HG03460 (cell line): ENCODE measurements around the gene COL4A2.

ENCODE experiments used
- ATAC-seq: cut with Tn5 transposase; IDR thresholded peaks from one replicate; pipeline ENCODE4 v1.9.1; 2021; ENCODE audit not compliant: unreplicated experiment

Gene COL4A2

DNA sequence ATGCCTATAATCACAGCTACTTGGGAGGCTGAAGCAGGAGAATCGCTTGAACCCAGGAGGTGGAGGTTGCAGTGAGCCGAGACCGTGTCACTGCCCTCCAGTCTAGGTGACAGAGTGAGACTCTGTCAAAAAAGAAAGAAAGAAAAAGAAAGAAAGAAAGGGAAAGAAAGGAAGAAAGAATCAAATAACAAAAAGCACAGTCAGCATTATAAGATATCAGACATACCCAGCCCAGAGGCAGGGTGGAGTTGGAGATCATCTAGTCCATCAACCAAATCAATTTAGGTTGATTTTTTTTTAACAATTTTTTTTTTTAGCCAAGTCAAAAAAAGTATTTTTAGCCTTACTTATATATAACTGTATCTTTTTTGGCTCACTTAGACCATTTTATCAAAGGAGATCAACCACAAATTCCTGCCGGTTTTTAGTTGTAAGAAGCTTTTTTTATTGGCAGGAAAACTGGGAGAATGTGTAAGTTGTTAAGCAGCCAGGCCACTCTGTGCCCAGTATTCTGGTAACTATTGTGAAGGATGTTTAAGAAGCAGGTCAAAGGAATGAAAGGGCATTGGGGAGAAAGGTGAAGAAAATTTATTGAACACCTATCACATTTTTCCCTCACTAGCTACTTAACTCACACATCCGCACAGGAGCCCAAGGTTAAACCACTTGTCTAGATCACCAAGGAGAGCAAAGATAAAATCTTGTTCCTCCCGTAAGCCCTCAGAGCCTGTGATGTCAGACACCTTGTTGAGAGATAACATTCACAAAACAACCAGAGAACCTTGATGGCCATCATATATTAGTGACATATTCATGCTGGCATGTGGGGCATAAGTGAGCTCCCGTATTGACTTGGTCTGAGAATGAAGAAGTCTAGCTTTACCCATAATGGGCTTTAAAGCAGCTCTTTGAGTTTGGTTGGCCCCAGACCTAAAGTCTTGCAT is 91.8 kb downstream of the COL4A2 start:
- ATAC-seq: no peak

DNA sequence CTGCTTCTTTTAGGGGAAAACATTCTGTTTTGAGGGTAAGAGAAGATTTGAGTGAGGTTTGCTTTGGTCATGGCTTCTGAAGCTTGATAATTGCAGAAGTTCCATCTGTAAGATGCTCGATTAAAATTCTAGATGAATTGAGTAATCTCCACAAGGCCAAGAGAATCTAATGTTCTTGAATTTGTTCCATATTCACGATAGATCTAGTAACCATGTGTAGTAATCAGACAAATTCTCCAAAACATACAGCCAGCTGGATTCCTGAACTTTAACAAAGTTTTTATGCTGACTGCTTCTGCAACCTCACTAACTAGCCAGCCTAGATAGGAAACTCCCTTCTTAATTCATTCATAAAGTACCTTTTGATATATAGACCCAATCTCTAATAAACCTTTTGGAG is 92.7 kb downstream of the COL4A2 start:
- ATAC-seq: no peak

DNA sequence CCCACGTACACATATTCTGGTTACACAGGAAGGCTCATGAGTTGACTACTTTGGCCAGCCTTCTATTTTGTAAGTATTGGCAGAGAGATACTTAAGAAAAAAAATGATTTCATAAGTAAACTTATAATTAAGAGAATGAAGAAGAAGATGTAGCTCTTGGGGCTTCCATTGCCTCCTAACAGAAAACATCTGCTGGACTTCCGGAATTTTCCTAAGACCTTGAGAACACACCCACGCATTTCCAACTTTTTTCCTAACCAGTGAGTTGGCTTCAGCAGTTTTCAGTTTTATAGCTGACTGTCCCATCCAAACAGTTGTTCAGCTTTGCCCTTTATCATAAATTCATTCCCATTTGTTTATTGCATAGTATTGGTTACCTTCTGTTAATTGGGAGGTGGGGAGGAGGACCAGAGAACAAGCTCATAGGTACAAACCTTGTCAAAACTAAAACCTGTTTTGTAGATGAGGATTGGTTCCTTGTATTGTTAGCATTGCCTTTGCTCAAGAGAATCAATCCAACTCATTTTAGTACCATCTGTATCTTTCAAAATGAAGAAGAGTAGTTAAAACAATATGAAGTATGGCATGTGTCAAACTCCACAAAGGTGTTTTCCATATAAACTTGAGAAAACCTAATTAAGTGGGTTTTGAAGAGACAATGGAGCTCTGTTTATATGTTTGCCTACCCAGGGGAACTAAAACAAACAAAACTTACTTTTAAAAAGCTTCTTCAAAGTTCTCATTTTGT is 93.9 kb downstream of the COL4A2 start:
- ATAC-seq: no peak

DNA sequence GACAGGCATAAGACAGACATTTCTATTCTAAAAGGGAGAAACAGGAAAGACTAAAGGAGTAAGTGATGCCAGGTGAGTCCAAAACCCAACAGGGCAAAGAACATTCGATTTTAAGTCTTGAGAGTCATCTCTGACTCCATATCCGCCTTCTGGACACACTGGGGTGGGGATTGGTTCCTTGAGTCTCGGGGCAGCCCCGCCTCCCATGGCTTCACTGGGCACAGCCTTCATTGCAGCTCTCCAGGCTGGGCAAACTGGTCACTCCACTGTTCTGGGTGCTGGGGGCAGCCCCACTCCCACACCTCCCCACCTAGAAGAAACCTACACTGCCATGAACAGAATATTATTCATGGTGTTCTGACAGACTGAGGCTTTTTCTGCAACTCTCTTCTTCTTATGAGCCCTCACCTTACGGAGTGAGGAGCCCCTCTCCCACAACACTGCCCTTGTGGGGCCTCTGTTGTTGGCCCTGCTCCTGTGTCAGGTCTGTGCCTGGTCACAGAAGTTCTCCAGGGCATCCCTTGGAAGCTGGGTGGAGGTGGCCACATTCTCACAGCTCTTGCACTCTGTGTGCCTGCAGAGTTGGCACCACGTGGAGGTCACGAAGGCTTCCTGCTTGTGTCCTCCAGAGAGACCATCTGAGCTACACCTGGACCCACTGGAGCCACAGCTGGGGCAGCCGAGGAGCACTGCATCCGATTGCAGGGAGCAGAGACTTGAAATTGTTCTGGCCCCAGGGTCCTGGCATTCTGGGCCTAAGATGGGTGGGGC is 95.4 kb downstream of the COL4A2 start:
- no peak for ATAC-seq

DNA sequence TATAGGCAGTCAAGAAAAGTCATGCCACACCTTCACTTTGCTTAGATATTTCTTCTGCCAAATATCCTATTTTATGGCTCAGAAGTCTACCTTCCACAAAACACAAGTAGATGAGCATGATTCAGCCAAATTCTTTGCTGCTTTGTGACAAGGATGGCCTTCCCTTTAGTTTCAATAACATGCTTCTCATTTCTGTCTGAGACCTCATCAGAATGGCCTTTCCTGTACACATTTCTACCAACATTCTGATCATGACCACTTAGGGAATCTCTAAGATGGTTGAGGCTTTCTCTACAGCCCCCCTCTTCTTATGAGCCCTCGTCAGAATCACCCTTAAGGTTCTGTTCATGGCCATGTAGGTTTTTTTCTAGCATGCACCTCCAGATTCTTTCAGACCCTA is 96.2 kb downstream of the COL4A2 start:
- ATAC-seq: no peak

DNA sequence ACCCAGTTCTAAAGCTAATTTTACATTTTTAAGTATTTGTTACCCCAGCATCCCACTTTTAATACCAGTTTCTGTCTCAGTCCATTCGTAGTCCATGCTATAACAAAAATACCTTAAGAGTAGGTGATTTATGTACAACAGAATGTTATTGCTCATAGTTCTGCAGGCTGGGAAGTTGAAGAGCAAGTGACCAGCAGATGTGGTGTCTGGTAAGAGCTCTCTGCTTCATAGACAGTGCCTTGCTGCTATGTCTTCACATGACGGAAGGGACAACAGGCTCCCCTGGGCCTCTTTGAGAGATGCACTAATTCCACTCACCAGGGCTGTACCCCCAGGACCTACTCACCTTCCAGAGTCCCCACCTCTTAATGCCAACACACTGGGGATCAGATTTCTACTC is 96.6 kb downstream of the COL4A2 start:
- no peak for ATAC-seq

DNA sequence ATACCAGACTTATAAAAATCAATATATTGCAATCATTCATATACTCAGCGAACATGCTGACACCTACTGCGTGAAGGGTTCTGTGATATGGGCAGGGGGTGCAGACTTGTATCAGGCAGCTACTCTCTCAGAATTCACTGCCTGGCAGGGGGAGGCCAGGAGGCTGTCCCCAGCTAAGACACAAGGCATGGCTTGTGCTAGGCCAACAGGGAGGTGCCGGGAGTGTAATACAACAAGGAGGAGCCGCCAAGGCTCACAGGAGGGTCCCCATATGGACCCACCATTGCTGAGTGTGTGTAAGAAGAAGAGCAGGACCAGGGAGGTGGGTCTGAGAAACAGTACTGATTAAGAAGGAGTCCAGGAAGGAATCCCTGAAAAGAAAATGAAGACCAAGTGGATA is 97.2 kb downstream of the COL4A2 start:
- no peak for ATAC-seq

DNA sequence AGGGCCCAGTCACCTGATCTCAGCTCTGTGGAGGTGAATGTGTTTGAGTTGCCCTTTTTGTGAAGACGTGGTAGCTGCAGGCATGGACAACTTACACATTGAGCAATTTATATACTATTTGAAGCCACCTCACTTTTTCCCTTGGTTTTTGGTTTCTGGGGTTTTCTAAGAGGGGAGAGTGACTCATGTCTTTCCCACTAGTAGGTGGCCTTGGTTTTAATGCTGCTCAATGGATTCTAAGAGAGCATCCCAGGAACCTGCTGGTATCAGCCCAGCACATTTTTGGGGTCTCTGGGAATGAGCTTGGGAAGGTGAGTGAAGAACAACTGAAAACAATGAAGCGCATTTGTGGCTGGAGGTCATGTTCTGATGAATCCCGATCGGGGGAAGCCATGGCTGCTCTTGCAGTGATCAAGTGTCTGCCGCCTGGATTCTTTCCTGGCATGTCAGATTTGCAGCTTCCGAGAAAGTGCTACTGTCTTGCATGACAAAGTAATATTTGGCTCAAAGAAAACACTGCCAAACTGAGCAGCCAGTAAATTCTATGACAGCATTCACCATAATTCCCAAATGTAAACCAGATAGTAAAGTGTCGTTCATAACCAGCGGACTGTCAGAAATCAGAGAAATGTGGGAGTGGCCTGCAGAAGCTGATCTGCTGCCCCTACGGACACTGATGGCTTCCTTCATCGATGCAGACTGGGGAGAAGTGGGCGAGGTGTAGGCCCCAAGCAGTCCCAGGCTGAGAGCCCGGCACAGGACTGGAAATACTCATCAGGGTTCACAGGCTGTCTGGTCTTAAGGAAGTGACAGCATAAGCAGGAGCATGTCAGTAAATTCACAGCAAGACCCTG is 98.7 kb downstream of the COL4A2 start:
- ATAC-seq: no peak

DNA sequence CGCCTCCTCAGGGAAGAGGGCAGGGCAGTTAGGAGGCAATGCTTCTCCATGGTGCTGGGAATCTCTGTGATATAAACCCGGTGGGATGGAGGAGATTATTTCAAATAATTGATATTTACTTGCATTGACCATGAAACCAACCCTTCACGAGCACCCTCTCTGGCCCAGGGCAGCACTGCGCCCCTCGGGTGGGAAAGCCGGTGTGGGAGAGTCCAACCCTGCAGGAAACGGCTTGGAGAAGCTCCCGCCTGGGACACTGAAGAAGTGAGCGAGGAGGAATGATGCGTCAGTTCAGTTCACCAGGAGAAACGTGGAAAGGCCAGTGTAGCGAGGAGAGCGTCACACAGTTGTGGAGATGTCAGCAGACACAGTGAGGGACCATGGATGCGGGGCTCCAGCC is 99.9 kb downstream of the COL4A2 start:
- ATAC-seq: no peak

DNA sequence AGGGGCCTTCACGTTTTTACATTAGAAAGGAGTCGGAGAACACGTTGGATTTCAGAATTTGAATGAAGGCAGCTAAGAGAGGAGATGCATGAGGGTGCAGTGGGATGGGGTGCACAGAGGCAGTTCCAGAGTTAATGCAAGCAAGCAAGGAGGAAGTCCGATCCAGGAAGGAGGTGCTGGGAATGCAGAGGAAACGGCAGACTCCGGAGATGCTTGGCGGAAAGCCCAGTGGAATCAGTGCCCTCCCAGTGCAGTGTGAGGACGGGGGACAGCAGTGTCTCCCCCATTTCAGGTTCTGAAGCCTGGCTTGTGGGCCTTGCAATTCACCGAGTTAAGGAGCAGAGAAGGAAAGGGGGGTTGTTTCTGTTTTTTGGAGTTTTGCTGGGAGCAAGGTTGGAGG is 100.4 kb downstream of the COL4A2 start:
- ATAC-seq: no peak

DNA sequence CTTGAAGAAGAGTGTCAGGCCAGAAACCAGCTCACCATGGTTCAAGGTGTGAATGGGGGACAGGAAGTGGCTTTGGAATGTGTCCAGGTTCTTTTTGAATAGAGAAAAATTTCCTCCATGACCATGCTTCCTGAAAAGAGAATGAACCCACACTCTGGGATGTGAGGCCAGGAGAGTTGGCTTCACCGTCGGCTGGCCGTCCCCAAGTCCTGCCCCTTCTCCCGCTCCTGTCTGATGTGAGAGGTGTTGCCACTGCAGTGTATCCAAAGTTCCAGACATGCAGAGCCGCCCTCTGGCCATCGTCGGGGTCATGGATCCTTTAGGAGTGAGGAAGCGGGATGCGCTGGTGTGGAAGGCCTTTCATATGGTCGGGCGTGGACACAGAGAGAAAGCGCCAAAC is 101.2 kb downstream of the COL4A2 start:
- no peak for ATAC-seq

DNA sequence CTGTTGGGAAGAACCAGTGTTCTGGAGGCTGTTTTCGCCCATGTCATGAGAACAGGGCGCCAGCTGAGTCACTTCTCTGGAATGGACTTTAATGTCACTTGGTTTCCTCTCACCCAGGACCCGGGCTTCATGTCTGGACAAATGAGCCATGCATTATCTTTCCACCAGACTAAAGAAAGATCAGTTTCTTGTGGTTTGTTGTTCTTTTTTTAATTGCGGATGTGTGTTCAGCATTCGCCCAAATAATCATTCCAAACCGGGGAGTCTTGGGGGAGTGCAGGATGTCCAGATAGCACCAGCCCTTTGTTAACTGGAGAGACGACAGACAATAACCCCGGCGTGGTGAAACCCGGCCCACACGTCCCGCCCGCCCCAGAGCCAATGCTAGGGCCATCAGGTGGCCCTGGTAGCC is 102.5 kb downstream of the COL4A2 start:
- ATAC-seq: no peak

DNA sequence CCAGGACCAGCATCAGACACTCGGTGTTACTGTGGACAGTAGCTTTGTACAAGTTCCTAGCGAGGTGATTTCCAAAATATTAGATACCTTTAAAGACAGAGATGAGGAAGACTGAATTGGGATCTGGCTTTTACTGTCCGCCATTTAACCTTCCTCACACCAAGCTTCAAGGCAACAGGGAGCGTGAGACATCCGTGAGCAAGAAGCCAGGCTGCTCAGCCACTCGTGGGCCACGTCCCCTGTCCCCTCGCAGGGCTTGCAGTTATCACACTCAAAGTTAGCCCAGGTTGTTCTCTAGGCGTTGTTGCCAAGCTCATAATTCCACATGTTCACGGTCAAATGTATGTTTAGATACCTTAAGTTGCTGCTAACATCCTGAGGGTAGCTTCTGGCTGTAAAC is 102.9 kb downstream of the COL4A2 start:
- no peak for ATAC-seq

DNA sequence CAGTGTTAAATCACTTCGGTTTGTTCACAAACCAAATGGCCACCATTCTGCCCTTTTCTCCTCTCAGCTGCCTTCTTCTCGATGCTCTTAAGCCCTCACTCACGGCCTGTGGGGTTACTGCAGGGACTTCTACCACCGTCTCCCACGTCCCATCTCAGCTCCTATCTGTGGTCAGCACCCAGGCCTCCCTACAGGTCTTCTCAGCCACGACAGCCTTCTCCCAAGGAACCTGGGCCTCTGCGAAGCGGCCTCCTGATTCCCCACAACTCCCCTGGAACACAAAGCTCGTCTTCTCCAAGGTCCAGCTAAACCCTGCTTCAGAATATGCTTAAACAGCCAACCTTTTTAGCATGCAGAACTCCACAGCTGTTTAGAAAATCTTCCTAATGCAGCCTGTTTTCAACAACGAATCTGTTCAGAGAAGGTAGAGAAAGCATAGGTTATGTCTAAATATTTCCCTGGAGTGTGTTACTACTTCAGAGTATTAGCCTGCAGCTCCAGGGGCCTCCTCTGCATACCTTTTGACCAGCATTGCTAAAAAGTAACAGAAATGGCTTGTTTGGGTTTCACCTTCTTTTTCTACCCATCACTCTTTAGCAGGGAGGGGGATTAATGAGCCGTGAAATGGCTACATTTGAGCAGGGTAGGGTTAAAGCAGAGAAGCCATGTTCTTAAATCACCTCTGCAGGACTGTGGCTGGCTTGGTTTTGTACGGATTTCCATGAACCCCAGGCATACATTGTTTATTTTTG is 104.0 kb downstream of the COL4A2 start:
- ATAC-seq: no peak

DNA sequence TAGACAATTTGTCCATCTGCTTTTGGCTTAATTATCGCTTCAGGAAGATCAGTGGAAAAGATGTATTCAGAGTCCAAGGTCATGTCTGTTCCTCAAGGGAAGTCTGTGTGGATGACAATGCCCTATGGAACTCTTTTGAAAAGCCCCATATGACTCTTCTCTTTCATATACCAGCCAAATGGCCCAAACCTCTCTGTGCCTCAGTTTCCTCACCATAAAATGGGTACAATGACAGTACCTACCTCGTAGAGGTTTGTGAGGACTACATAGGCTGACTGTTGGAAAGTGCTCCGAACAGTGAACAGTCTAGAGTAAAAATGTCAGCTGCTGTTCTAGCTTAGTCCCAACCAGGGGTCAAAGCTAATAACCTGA is 104.6 kb downstream of the COL4A2 start:
- no peak for ATAC-seq

DNA sequence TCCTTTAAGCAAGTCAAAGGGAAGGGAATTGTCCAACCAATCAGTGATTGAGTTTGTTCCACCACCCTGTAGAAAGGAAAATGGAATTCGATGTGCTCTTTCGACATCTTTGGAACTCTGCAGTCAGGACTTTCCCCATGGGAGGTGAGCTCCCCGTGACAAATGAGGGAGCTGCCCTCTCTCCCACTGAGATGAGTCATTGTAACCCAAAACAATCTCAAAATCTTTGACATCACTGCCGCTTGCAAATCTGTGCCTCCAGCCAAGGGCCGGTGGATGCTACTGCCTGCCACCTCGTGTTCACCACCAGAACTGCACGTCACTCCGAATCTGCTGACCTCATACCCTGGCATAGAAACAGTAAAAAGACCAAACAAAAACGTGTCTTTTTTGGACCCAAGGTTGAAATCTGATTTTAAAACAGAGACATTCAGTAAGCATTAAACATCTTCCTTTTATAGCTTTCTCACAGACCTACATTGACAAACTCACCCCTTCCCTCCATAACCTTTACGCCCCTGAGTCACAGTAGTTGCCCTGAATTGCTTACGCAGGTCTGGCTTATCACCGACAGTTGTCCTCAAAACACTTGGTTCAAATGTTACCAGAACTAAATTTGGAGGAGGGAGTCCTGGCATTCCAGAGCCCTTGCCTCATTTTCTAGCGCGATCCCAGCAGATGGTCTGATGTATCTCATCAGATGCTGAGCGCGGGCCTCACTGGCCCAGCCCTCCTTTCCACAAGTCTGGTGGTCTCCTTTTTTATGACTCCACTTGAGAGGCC is 105.2 kb downstream of the COL4A2 start:
- ATAC-seq: peak; percentile 81

DNA sequence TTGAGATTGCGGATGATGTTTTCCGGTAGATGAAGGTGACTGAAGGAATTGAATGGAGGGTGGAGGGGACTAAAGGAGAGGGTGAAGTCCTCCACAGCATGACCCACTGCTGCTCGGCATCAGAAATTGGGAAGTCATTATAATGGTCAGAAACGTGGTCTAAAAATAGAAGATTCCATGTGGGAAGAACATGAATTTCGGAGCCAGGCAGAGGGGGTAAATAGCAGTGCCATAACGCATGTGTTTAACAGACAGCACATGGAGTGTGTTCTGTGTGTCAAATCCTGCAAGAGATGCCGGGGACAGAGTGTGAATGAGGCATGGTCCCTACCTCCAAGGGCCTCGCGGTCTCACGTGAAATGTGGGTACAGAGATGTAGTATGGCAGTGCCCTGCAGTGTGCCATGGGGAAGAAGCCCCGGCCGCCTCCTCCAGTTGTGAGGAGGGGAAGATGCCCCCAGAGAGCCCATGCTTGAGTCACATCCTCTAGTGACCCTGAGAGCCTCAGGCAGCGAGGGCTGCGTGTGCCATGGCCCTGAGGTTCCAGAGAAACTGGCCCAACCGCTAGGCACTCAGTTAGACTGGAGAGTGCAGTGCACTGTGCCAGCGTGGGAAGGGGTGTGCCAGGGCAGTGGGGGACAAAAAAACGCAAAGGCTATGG is 106.1 kb downstream of the COL4A2 start:
- ATAC-seq: no peak

DNA sequence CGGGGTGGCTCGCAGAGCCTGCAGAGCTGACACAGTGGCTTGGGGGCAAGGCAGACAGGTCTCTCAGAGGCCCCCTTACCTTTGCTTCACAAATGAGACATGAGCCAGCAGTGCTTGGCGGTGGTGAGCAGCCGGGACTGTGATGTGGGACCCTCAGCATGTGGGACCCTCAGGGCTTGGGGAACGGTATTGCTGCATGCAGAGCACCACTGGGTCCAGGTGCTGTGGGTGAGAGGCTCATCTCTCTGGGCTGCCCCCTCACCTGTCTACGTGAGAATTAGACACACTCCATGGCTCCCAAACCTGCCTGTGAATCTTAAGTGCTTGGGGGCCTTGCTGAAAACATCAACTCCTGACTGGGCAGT is 106.6 kb downstream of the COL4A2 start:
- no peak for ATAC-seq

DNA sequence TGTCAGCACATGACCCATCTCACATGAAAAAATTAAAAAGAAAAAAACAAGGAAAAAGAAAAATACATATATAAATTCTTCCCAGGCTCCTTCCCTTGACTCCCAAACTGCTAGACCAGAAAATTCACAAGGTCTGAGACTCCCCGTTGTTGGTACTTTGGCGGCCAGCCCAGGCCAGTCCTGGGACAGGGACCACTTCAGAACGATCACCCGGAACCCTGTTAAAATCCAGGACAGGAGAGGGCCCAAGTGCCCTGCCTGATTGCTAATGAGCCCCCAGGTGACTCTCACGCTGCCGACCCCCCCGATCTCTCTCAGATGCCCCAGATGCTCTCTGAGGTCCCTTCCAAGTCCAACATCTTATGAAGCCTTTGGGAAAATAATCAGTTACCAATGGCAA is 107.2 kb downstream of the COL4A2 start:
- ATAC-seq: no peak
